Heart right ventricle (tissue), 16 donors: ENCODE measurements around the gene POLK. TPM values are rescaled to one million over a fixed set of nuclear protein-coding genes. Genes with fewer than 3 reads are reported as not detected.

ENCODE experiments used
- ATAC-seq, 8 donors: fragments of 200-7000 bp; cut with Tn5 transposase; one replicate each; pipeline ENCODE4 v1.9.1; 2020; ENCODE audit warnings: mild to moderate bottlenecking in 8 of 8, moderate library complexity in 8 of 8, moderate number of reproducible peaks in 1 of 8
- DNase-seq, 2 donors: peaks; one replicate each; pipeline ENCODE4 v3.0.0-alpha.2; 2020
- H3K27ac ChIP-seq, 10 donors: fragments of 200-600 bp; sonication (generic) in 2 of 10; one replicate each; pipeline versions ENCODE4 v1.5.0 to v1.8.0; 2020 to 2022; ENCODE audit warnings: mild to moderate bottlenecking in 3 of 10
- H3K27me3 ChIP-seq, 7 donors: fragments of 200-600 bp; one replicate each; pipeline ENCODE4 v1.8.0; 2021 to 2022; ENCODE audit warnings: mild to moderate bottlenecking in 2 of 7
- H3K36me3 ChIP-seq, 9 donors: fragments of 200-600 bp; sonication (generic) in 1 of 9; one replicate each; pipeline versions ENCODE4 v1.5.0 to v1.8.0; 2020 to 2022; ENCODE audit warnings: mild to moderate bottlenecking in 2 of 9
- H3K4me1 ChIP-seq, 9 donors: fragments of 200-600 bp; sonication (generic) in 1 of 9; one replicate each; pipeline versions ENCODE4 v1.5.0 to v1.8.0; 2020 to 2022; ENCODE audit warnings: mild to moderate bottlenecking in 4 of 9
- H3K4me3 ChIP-seq, 10 donors: fragments of 200-600 bp; sonication (generic) in 2 of 10; one replicate each; pipeline versions ENCODE4 v1.5.0 to v1.8.0; 2020 to 2022; ENCODE audit warnings: mild to moderate bottlenecking in 7 of 10, moderate library complexity in 2 of 10
- H3K9me3 ChIP-seq, 11 donors: fragments of 200-600 bp in 10 of 11; sonication (generic) in 2 of 11; one replicate each; pipeline versions ENCODE4 v1.5.0 to v1.8.0; 2013 to 2022; ENCODE audit warnings: mild to moderate bottlenecking in 2 of 11, control low read depth in 1 of 11, moderate library complexity in 1 of 11
- WGBS, 2 donors: extraction: QIAGEN DNeasy Blood & Tissue Kit; methylation state at CpG; one replicate each; pipeline ENCODE4 v1.1.7; 2013; ENCODE audit warnings: inconsistent platforms in 1 of 2; 5-methylcytosine and 5-hydroxymethylcytosine counted together
- intact Hi-C, 10 donors: fragments of 100-400 bp; cut with DNase I; formaldehyde crosslinking; loops; one replicate each; pipeline versions ENCODE4 v1.11.1 to v1.14.2; 2022
- polyA plus RNA-seq, 2 donors: library from polyadenylated mRNA; stranded (reverse); fragments of 200-250 nt; gene quantifications; one replicate each; pipeline ENCODE4 v1.2.3, GENCODE V29; 2013
- total RNA-seq, 10 donors: library from RNA; stranded (reverse); fragmentation: NEBNext Ultra II Directional in 3 of 10; extraction: Animal tissue kit (Norgen Biotek cat#: 25700) in 3 of 10; gene quantifications; one replicate each; pipeline versions ENCODE4 v1.2.1 to v1.2.4, GENCODE V29; 2021 to 2023
- TF ChIP-seq, protein P1 (sequence below), 9 donors: fragments of 200-600 bp; sonication (generic) in 2 of 9; IDR thresholded peaks; one replicate each; pipeline versions ENCODE4 v1.5.0 to v1.8.0; 2021 to 2022; ENCODE audit warnings: antibody characterized with exemption in 9 of 9, mild to moderate bottlenecking in 5 of 9, moderate library complexity in 1 of 9
- donor health status: Arrhythmogenic right ventricular cardiomyopathy.
- donor health status: ischemic (EF 13 %, LVEDD 7.1; RV severe dilation, severe dysfunction).
- donor health status: healthy with polysubstance abuse.
- donor health status: DM: no; HTN: yes; CAD: no.
- donor health status: DM: no; HTN: no; CAD: no.
- donor health status: ischemic (EF 25% LVEDD 6.9; RV normal size, moderate dysfunction).
- donor health status: ischemic (EF 25% LVEDD 5.7; RV mildly dilated, moderate dysfunction).
- donor health status: healthy.
- donor health status: DM: yes; HTN: yes; CAD: no.
- donor health status: Ischemic cardiomyopathy.
- donor health status: ischemic (EF 35%, LVEDD 5.7; RV mildly dilated, moderate dysfunction).
- donor health status: nonischemic (EF 11% LVEDD 7.7; RV severe dilation, severe dysfunction).
- donor health status: DM: yes; HTN: yes; CAD: no.
- donor health status: PGD.
- donor health status: ischemic (EF 29% LVEDD 5.4; RV normal size, mild dysfunction).
- donor health status: nonischemic (EF 23%, LVEDD 6.1; RV moderate dilation, normal function).

The POLK gene
- total and polyA plus RNA-seq, 12 donors = 4.0 to 27.2 (median 22.6) TPM

DNA sequence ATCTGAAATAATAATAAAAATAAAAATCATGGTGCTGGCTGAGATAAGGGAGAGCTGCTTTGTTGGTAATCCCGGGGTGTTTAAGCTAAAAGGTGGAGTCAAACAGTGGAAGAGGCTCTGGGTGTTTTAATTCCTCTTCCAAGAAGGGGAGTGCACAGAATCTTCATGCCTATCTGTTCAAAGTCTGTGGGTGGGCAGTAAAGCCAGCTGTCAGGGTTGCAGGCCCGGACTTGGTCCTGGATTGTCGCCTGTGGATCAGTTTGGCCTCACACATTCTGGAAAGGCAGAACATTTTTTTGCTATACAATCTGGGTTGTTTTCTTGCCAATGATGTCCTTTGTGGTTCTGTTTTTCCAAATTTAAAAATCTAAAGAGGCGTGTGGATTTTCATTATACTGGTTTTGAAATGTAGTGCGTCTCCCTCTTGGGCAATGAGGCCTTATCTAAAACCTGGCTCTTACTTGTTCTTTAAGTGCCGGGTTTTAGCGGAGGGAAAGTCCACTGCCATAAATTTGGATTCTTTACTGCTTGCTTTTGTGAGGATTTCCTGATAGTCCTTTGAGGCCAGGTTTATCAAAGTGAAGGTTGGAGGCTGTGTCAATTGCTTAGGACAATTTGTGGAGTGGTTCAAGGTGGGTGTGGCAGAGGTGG, 105.4 kb downstream of the POLK start:
- no peak overlapping the region for H3K27ac ChIP-seq
- no peak for DNase-seq
- H3K4me3 ChIP-seq = no peak overlapping the region
- TF ChIP-seq, protein P1, sequence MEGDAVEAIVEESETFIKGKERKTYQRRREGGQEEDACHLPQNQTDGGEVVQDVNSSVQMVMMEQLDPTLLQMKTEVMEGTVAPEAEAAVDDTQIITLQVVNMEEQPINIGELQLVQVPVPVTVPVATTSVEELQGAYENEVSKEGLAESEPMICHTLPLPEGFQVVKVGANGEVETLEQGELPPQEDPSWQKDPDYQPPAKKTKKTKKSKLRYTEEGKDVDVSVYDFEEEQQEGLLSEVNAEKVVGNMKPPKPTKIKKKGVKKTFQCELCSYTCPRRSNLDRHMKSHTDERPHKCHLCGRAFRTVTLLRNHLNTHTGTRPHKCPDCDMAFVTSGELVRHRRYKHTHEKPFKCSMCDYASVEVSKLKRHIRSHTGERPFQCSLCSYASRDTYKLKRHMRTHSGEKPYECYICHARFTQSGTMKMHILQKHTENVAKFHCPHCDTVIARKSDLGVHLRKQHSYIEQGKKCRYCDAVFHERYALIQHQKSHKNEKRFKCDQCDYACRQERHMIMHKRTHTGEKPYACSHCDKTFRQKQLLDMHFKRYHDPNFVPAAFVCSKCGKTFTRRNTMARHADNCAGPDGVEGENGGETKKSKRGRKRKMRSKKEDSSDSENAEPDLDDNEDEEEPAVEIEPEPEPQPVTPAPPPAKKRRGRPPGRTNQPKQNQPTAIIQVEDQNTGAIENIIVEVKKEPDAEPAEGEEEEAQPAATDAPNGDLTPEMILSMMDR (IDR thresholded peaks at IDR 0.05) = no peak
- H3K4me1 ChIP-seq = no peaks in the 10 kb centered on the region
- no peaks in the 10 kb centered on the region for H3K9me3 ChIP-seq
- intact Hi-C loops = no loop called here
- no peaks in the 10 kb centered on the region for H3K27me3 ChIP-seq
- 75 to 77% methylated on average over 7 of the region's 7 CpGs for WGBS, 2 donors
- ATAC-seq = no peak
- H3K36me3 ChIP-seq = no peaks in the 10 kb centered on the region

DNA sequence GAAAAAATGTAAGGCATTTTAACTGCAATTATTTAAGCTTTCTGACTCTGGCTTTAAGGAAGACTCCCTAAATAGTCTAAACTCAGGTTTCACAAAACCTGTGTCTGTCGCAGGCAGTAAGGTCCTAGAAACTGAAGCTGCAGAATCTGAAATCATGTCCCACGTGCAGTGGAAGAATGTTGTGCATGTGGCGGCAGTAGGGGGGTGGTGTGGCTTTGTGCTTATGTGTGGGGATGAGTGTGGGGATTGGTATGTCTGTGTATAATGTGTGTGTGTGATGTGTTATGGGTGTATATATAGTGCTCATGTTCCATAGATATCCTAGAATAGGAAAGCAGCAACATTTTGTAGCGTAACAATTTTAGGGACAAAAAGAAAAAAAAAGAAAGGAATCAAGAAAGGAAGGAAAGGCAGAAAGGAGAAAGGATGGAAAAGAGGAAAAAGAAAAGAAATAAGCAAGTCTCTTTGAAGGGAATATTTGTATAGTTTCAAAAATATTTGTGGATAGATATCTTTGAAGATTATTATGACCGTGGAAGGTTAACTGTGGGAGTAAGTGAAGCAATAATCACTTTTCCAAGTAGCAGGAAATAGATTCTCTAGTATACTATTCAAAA, 106.2 kb downstream of the POLK start:
- Histone ChIP-seq H3K27ac (no peak overlapping the region), H3K4me3 (no peak overlapping the region), H3K27me3 (no peaks in the 10 kb centered on the region), H3K36me3 (no peaks in the 10 kb centered on the region), H3K9me3 (no peaks in the 10 kb centered on the region), H3K4me1 (no peaks in the 10 kb centered on the region)
- intact Hi-C loops = no loop called here
- 88 to 93% methylated on average over 5 of the region's 5 CpGs for WGBS, 2 donors
- DNase-seq (no peak), ATAC-seq (no peak)
- TF ChIP-seq, protein P1 (IDR thresholded peaks at IDR 0.05) = no peak

DNA sequence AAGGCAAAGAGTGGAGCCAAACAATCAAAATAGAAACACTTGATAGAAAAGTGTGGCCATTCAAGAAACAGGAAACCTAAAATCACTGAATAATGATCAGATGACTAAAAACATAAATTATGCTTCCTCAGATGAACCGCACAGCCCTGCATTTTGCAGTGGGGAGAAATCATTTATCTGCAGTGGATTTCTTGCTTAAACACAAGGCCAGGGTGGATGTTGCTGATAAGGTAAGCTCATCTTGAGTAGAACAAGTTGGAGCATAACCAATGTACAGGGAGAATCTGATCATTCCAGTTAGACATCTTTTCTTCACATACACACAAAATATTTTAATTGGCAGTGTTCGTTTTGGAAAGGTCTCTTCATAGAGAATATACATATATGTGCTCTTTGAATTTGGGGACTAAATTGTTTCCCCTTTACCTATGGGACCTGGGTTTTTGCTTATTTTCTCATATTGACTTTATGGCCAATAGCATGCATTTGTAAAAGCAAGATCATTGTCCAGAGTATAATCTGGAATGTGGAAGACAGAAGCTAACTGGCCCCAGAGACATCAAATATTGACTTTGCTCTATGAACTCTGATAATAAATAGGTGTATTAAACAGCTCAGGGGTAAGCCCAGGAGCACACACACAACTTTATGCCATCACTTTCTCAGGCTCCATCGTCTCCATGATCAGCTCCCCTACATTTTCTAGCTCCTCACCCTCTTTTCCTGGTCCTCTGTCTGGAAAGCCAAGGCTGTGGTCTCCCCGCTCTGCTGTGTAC, 108.7 kb downstream of the POLK start:
- no peaks in the 10 kb centered on the region for H3K9me3 ChIP-seq
- intact Hi-C loops = no loop called here
- no peak overlapping the region for H3K4me3 ChIP-seq
- H3K27ac ChIP-seq = no peak overlapping the region
- no peak for ATAC-seq
- DNase-seq = no peak
- TF ChIP-seq, protein P1 (IDR thresholded peaks at IDR 0.05) = no peak
- H3K27me3 ChIP-seq = no peaks in the 10 kb centered on the region
- H3K36me3 ChIP-seq = no peaks in the 10 kb centered on the region
- peaks cover 0 to 6% (median 0%) of the 10 kb centered on the region in 9 donors for H3K4me1 ChIP-seq
- WGBS, 2 donors = 87 to 90% methylated on average over 4 of the region's 4 CpGs

DNA sequence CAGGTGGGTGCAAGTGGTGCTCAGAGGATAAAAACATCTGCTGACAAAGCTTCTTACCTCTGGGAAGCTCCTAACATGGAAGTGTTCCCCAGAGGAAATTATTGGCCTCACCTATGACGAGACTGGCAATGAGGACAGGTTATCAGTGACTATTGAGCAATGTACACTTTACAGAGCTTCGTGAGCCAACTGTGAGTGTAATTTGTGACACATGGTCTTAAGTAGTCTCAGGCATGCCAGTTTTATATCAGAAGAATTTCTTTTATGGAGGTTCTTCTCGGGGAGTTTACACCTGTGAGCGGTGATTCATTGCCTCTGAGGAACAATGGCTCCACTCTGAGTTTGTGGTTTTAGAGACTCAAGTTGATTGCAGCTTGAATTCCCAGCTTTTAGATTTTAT, 110.9 kb downstream of the POLK start:
- WGBS, 2 donors = 93 to 97% methylated on average over 4 of the region's 4 CpGs
- Histone ChIP-seq H3K27me3 (no peaks in the 10 kb centered on the region), H3K4me1 (peaks cover 0 to 6% (median 0%) of the 10 kb centered on the region in 9 donors), H3K36me3 (no peaks in the 10 kb centered on the region), H3K9me3 (no peaks in the 10 kb centered on the region), H3K27ac (no peak overlapping the region), H3K4me3 (no peak overlapping the region)
- DNase-seq = no peak
- intact Hi-C loops = no loop called here
- no peak for ATAC-seq
- TF ChIP-seq, protein P1 (IDR thresholded peaks at IDR 0.05) = no peak
